ENCODE data around the gene PANX2.

The PANX2 gene

GRCh38 chr22:50197000-50197800 is 26.7 kb downstream of the PANX2 start:
- peaks cover 10% of the 10 kb centered on the region; the same call in 1 of the 2 replicates for H3K36me3 ChIP-seq (ENCODE audit: insufficient read depth, low read length)
- no peak overlapping the region for H3K4me3 ChIP-seq
- no peak for TF ChIP-seq EZH2 (IDR thresholded peaks at IDR 0.05)
- TF ChIP-seq FOXP2 (optimal IDR thresholded peaks at IDR 0.05; ENCODE audit: control extremely low read depth, extremely low read length, insufficient read depth): no peak
- TF ChIP-seq POLR2AphosphoS5 (IDR thresholded peaks at IDR 0.05; ENCODE audit: borderline replicate concordance, low read depth, low read length): no peak
- DNase-seq (ENCODE audit: low read depth, low spot score): no peak
- no peak overlapping the region for H3K27ac ChIP-seq
- H3K9me3 ChIP-seq (ENCODE audit: low read depth, low read length): no peaks in the 10 kb centered on the region
- H3K9ac ChIP-seq (ENCODE audit: insufficient read length): no peak overlapping the region

- Histone ChIP-seq H3K36me3 (ENCODE audit: insufficient read depth, low read length) (peaks cover 16% of the 10 kb centered on the region), H3K9ac (ENCODE audit: insufficient read length) (no peak overlapping the region), H3K4me3 (no peak overlapping the region), H3K27ac (no peak overlapping the region), H3K9me3 (ENCODE audit: low read depth, low read length) (peaks cover under 1% of the 10 kb centered on the region; the same call in 1 of the 2 replicates)
- TF ChIP-seq FOXP2 (optimal IDR thresholded peaks at IDR 0.05; ENCODE audit: control extremely low read depth, extremely low read length, insufficient read depth): no peak
- no peak for TF ChIP-seq EZH2 (IDR thresholded peaks at IDR 0.05)
- TF ChIP-seq POLR2AphosphoS5 (IDR thresholded peaks at IDR 0.05; ENCODE audit: borderline replicate concordance, low read depth, low read length): no peak
- no peak for DNase-seq (ENCODE audit: low read depth, low spot score)
Observed at GRCh38 chr22:50197856-50198623, 27.5 kb downstream of the PANX2 start.

GRCh38 chr22:50198624-50199017 is 28.1 kb downstream of the PANX2 start:
- DNase-seq (ENCODE audit: low read depth, low spot score): no peak
- H3K36me3 ChIP-seq (ENCODE audit: insufficient read depth, low read length): peaks cover 22% of the 10 kb centered on the region
- TF ChIP-seq FOXP2 (optimal IDR thresholded peaks at IDR 0.05; ENCODE audit: control extremely low read depth, extremely low read length, insufficient read depth): no peak
- no peak for TF ChIP-seq EZH2 (IDR thresholded peaks at IDR 0.05)
- no peak for TF ChIP-seq POLR2AphosphoS5 (IDR thresholded peaks at IDR 0.05; ENCODE audit: borderline replicate concordance, low read depth, low read length)
- H3K27ac ChIP-seq: 0 out of 2 replicates have a peak overlapping the region, but pooled peaks have one; percentile 13
- no peak overlapping the region for H3K9ac ChIP-seq (ENCODE audit: insufficient read length)
- peaks cover 6% of the 10 kb centered on the region; the same call in 1 of the 2 replicates for H3K9me3 ChIP-seq (ENCODE audit: low read depth, low read length)
- H3K4me3 ChIP-seq: no peak overlapping the region

GRCh38 chr22:50199251-50199721 is 28.8 kb downstream of the PANX2 start:
- no peak for TF ChIP-seq POLR2AphosphoS5 (IDR thresholded peaks at IDR 0.05; ENCODE audit: borderline replicate concordance, low read depth, low read length)
- TF ChIP-seq FOXP2 (optimal IDR thresholded peaks at IDR 0.05; ENCODE audit: control extremely low read depth, extremely low read length, insufficient read depth): no peak
- TF ChIP-seq EZH2 (IDR thresholded peaks at IDR 0.05): no peak
- Histone ChIP-seq H3K36me3 (ENCODE audit: insufficient read depth, low read length) (peaks cover 25% of the 10 kb centered on the region), H3K27ac (peak overlapping the region; percentile 13; the same call in 1 of the 2 replicates), H3K4me3 (no peak overlapping the region), H3K9ac (ENCODE audit: insufficient read length) (no peak overlapping the region), H3K9me3 (ENCODE audit: low read depth, low read length) (peaks cover 6% of the 10 kb centered on the region; the same call in 1 of the 2 replicates)
- DNase-seq (ENCODE audit: low read depth, low spot score): no peak

GRCh38 chr22:50199829-50200460 is 29.4 kb downstream of the PANX2 start:
- TF ChIP-seq POLR2AphosphoS5 (IDR thresholded peaks at IDR 0.05; ENCODE audit: borderline replicate concordance, low read depth, low read length) (0 out of 2 replicates have a peak, but pooled peaks have one; percentile 31), EZH2 (IDR thresholded peaks at IDR 0.05) (no peak), FOXP2 (optimal IDR thresholded peaks at IDR 0.05; ENCODE audit: control extremely low read depth, extremely low read length, insufficient read depth) (no peak)
- peak overlapping the region; percentile 72 for H3K9ac ChIP-seq (ENCODE audit: insufficient read length)
- peaks cover 19% of the 10 kb centered on the region for H3K36me3 ChIP-seq (ENCODE audit: insufficient read depth, low read length)
- H3K27ac ChIP-seq: no peak overlapping the region
- peaks cover 6% of the 10 kb centered on the region; the same call in 1 of the 2 replicates for H3K9me3 ChIP-seq (ENCODE audit: low read depth, low read length)
- DNase-seq (ENCODE audit: low read depth, low spot score): no peak
- peak overlapping the region; percentile 83 for H3K4me3 ChIP-seq

GRCh38 chr22:50200461-50201190 is 30.1 kb downstream of the PANX2 start, which contains the start of gene SELENOO:
SELENOO (plus strand) TSS chr22:50201011; CDS start chr22:50201037, 26 bp downstream.
- Histone ChIP-seq H3K27ac (no peak within 1 kb of the TSS), H3K36me3 (ENCODE audit: insufficient read depth, low read length) (peaks cover 18% of the 10 kb centered on the region)

More at GRCh38 chr22:50200461-50201190, 30.1 kb downstream of the PANX2 start, which contains the start of gene SELENOO:
- peak within 1 kb of the TSS; percentile 83 for H3K4me3 ChIP-seq
- H3K9ac ChIP-seq (ENCODE audit: insufficient read length): peak within 1 kb of the TSS; percentile 72
- DNase-seq (ENCODE audit: low read depth, low spot score): no peak
- TF ChIP-seq EZH2 (IDR thresholded peaks at IDR 0.05): no peak
- TF ChIP-seq POLR2AphosphoS5 (IDR thresholded peaks at IDR 0.05; ENCODE audit: borderline replicate concordance, low read depth, low read length): peak; percentile 28; the same call in 1 of the 2 replicates
- no peak for TF ChIP-seq FOXP2 (optimal IDR thresholded peaks at IDR 0.05; ENCODE audit: control extremely low read depth, extremely low read length, insufficient read depth)
- peaks cover 6% of the 10 kb centered on the region; the same call in 1 of the 2 replicates for H3K9me3 ChIP-seq (ENCODE audit: low read depth, low read length)

All from SK-N-MC (cell line).